ENCODE results near the gene ANKDD1B. TPM values are rescaled to one million over a fixed set of nuclear protein-coding genes. Genes with fewer than 3 reads are reported as not detected.

ANKDD1B gene
- polyA plus RNA-seq, 3 donors, result 0.32 TPM; not detected in 2

DNA sequence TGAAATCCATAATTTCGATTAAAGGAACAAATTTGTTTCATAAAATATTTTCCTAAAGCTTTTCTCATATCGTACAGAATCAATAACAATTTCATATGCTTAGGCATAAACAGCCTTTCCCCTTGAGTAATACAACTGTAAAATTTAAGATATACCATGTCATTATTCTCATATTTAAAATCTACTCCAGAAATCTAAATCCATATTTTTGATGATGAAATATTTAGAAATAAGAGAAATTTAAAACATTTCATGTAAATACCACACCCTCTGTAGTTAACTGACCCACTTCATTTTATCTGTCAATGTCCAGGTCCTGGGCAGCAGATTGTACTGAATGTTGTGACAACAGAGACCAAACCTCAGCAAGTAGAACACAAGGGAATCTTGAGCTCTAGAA is 100.8 kb downstream of the ANKDD1B start:
- no peak for DNase-seq
- no CpG with 5 or more reads among the region's 2 CpGs for WGBS (ENCODE audit: insufficient coverage)
- no peak overlapping the region for H3K27ac ChIP-seq (ENCODE audit: low read depth in 1 of 2, low read length in 2 of 2)
- Mint-ChIP-seq H3K36me3 (peaks cover 28 to 52% of the 10 kb centered on the region in 2 donors), H3K27ac (no peak overlapping the region), H3K4me1 (peaks cover 33% of the 10 kb centered on the region), H3K9me3 (peaks cover 0 to 1% (median 0%) of the 10 kb centered on the region in 7 donors), H3K27me3 (ENCODE audit: low read depth in 3 of 3) (peaks cover 0 to 3% (median 0%) of the 10 kb centered on the region in 3 donors), H3K4me3 (no peak overlapping the region)
- TF ChIP-seq, protein P1, sequence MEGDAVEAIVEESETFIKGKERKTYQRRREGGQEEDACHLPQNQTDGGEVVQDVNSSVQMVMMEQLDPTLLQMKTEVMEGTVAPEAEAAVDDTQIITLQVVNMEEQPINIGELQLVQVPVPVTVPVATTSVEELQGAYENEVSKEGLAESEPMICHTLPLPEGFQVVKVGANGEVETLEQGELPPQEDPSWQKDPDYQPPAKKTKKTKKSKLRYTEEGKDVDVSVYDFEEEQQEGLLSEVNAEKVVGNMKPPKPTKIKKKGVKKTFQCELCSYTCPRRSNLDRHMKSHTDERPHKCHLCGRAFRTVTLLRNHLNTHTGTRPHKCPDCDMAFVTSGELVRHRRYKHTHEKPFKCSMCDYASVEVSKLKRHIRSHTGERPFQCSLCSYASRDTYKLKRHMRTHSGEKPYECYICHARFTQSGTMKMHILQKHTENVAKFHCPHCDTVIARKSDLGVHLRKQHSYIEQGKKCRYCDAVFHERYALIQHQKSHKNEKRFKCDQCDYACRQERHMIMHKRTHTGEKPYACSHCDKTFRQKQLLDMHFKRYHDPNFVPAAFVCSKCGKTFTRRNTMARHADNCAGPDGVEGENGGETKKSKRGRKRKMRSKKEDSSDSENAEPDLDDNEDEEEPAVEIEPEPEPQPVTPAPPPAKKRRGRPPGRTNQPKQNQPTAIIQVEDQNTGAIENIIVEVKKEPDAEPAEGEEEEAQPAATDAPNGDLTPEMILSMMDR (IDR thresholded peaks at IDR 0.05), result no peak
- no peak overlapping the region for H3K9ac ChIP-seq (ENCODE audit: insufficient read depth, low read length, poor library complexity, severe bottlenecking)
- H2AFZ ChIP-seq (ENCODE audit: insufficient read depth, low read depth, low read length, poor library complexity, severe bottlenecking), result no peak overlapping the region
- peaks cover 4 to 54% of the 10 kb centered on the region in 2 donors for H3K36me3 ChIP-seq (replicated peaks in 1 of 2; ENCODE audit: control insufficient read depth in 1 of 2, insufficient read depth in 2 of 2, low read length in 2 of 2)
- H3K4me2 ChIP-seq (replicated peaks; ENCODE audit: extremely low read depth, low read length, poor library complexity, severe bottlenecking), result no peak overlapping the region
- intact Hi-C loops (cut with micrococcal nuclease), result no loop called here
- H3K4me3 ChIP-seq (replicated peaks in 1 of 3; ENCODE audit: low read depth in 2 of 3, low read length in 3 of 3), result no peak overlapping the region
- H3K4me1 ChIP-seq (ENCODE audit: control insufficient read depth in 1 of 2, insufficient read depth in 2 of 2, low read length in 2 of 2), result peaks cover 20 to 25% of the 10 kb centered on the region in 2 donors
- H3K79me2 ChIP-seq (ENCODE audit: insufficient read depth, low read length), result peaks cover 73% of the 10 kb centered on the region
- H3K27me3 ChIP-seq (ENCODE audit: control insufficient read depth in 2 of 2, insufficient read depth in 2 of 2, low read length in 2 of 2), result no peaks in the 10 kb centered on the region
- H4K20me1 ChIP-seq (ENCODE audit: insufficient read depth, low read length), result no peaks in the 10 kb centered on the region
- H3K9me3 ChIP-seq (replicated peaks in 1 of 2; ENCODE audit: control insufficient read depth in 1 of 2, insufficient read depth in 1 of 2, low read length in 2 of 2), result no peaks in the 10 kb centered on the region

DNA sequence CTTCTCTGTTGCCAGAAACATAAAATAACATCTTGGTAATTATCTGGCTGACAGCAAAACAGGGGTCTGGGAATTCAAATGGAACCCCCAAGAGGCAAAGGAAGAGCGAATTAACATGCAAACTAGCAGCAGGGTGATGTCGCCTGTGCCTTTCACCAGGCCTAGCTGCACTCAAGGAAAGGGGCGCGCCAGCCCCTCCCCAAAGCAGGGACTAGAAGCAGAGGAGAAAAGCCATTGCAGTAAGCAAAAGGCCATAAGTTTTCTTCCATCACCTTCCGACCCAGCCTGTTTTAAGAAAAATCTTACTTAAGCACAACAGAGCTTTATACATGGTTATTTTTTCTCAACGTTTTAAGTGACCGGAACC is 105.4 kb downstream of the ANKDD1B start:
- Histone ChIP-seq H3K4me3 (replicated peaks in 1 of 3; ENCODE audit: low read depth in 2 of 3, low read length in 3 of 3) (peak overlapping the region; percentile 79 to 91 (median 90)), H3K4me2 (replicated peaks; ENCODE audit: extremely low read depth, low read length, poor library complexity, severe bottlenecking) (peak overlapping the region; percentile 92), H3K9ac (ENCODE audit: insufficient read depth, low read length, poor library complexity, severe bottlenecking) (peak overlapping the region; percentile 70), H3K4me1 (ENCODE audit: control insufficient read depth in 1 of 2, insufficient read depth in 2 of 2, low read length in 2 of 2) (peaks cover 23 to 26% of the 10 kb centered on the region in 2 donors), H3K79me2 (ENCODE audit: insufficient read depth, low read length) (peaks cover 50% of the 10 kb centered on the region), H2AFZ (ENCODE audit: insufficient read depth, low read depth, low read length, poor library complexity, severe bottlenecking) (peak overlapping the region; percentile 74), H3K36me3 (replicated peaks in 1 of 2; ENCODE audit: control insufficient read depth in 1 of 2, insufficient read depth in 2 of 2, low read length in 2 of 2) (peaks cover 0 to 25% of the 10 kb centered on the region in 2 donors), H3K27me3 (ENCODE audit: control insufficient read depth in 2 of 2, insufficient read depth in 2 of 2, low read length in 2 of 2) (no peaks in the 10 kb centered on the region), H3K9me3 (replicated peaks in 1 of 2; ENCODE audit: control insufficient read depth in 1 of 2, insufficient read depth in 1 of 2, low read length in 2 of 2) (no peaks in the 10 kb centered on the region), H3K27ac (ENCODE audit: low read depth in 1 of 2, low read length in 2 of 2) (peak overlapping the region; percentile 91 to 98), H4K20me1 (ENCODE audit: insufficient read depth, low read length) (no peaks in the 10 kb centered on the region)
- DNase-seq, result no peak
- intact Hi-C loops (cut with micrococcal nuclease), result no loop called here
- peak overlapping the region; percentile 94 to 99 (median 96) for H3K27ac Mint-ChIP-seq
- peaks cover 0 to 3% (median 0%) of the 10 kb centered on the region in 7 donors for H3K9me3 Mint-ChIP-seq
- H3K4me1 Mint-ChIP-seq, result peaks cover 33% of the 10 kb centered on the region
- H3K36me3 Mint-ChIP-seq, result peaks cover 20 to 32% of the 10 kb centered on the region in 2 donors
- TF ChIP-seq, protein P1 (IDR thresholded peaks at IDR 0.05), result no peak
- H3K4me3 Mint-ChIP-seq, result peak overlapping the region; percentile 97 to 99
- peaks cover 0 to 3% (median 0%) of the 10 kb centered on the region in 3 donors for H3K27me3 Mint-ChIP-seq (ENCODE audit: low read depth in 3 of 3)
- WGBS (ENCODE audit: insufficient coverage), result 1% methylated on average over 6 of the region's 7 CpGs
